GM12874 (cell line): Measurements from ENCODE around the gene FIBP.

Source experiments
- TF ChIP-seq, protein P1 (sequence below): IDR thresholded peaks from 2 replicates; pipeline ENCODE4 v1.5.1; 2011; ENCODE audit warnings: low read depth, mild to moderate bottlenecking, control low read depth, low read length, moderate library complexity; ENCODE audit not compliant: insufficient read depth

FIBP gene

DNA sequence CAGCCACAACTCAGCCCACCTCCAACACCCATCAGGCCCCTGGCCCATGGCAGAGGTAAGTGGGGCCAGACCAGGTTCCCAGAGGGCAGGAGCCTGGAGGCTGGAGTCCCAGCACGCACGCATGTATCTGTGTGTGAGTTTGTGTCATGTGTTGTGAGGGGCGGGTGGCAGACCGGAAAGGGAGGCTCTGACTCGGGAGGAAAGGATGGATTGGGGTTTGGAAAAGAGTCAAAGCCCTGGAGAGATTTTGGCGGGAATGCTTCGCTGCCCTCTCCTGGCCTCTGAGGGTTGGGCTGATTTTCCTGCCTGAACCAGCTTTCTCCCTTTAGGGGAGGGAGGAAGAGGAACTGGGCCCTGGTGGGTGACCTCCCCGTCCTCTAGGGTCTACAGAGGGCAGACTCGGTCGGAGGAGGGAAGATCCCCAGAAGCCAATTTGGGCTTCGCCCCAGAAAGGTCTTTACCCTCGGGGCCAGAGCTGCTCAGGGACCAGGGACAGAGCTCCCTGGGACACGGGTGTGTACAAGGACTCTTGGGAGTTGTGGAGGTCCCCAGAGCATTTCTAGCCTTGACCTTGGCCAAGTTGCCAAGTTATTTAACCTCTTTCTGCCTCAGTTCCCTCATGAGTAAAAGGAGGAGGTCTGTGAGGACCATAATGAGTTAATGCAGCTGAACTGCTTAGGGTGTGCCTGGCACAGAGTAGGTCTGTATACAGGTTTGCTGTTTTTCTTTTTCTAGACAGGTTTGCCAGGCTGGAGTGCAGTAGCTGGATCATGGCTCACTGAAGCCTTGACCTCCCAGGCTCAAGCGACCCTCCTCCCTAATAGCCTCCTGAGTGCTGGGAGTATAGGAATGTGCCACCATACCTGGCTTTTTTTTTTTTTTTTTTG, 23.7 kb upstream of the FIBP start:
- TF ChIP-seq, protein P1, sequence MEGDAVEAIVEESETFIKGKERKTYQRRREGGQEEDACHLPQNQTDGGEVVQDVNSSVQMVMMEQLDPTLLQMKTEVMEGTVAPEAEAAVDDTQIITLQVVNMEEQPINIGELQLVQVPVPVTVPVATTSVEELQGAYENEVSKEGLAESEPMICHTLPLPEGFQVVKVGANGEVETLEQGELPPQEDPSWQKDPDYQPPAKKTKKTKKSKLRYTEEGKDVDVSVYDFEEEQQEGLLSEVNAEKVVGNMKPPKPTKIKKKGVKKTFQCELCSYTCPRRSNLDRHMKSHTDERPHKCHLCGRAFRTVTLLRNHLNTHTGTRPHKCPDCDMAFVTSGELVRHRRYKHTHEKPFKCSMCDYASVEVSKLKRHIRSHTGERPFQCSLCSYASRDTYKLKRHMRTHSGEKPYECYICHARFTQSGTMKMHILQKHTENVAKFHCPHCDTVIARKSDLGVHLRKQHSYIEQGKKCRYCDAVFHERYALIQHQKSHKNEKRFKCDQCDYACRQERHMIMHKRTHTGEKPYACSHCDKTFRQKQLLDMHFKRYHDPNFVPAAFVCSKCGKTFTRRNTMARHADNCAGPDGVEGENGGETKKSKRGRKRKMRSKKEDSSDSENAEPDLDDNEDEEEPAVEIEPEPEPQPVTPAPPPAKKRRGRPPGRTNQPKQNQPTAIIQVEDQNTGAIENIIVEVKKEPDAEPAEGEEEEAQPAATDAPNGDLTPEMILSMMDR: no peak

DNA sequence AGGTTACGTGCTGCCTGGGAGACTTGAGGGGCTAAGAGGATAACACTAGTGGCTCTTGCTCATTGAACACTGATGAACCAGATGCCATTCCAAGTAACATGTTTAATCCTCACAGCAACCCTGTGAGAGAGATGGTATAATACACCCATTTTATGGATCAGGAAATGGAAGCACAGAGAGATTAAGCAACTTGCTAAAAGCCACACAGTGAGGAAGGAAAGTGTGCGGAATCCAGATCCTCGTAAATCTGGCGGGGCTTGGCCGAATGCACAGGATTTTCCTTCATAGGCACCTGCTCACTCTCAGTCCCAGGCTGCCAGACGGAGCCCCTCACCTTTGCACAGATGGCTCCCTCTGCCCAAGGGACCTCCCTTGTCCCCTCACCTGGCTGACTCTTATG, 19.6 kb upstream of the FIBP start:
- TF ChIP-seq, protein P1: no peak

DNA sequence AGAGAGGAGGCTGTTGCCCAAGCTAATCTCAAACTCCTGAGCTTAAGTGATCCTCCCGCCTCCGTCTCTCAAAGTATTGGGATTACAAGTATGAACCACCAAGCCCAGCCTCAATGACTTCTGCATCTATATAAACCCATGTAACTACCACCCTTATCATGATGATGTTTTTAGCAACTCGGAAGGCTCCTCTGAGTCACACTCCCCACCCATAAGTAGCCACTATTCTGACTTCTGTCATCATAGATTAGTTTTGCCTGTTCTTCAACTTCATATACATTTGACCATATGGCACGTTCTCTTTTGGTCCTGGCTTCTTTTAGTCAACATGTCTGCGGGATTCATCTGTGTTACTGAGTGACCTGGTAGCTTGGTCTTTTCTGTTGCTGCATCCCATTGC, 18.3 kb upstream of the FIBP start:
- TF ChIP-seq, protein P1: no peak

DNA sequence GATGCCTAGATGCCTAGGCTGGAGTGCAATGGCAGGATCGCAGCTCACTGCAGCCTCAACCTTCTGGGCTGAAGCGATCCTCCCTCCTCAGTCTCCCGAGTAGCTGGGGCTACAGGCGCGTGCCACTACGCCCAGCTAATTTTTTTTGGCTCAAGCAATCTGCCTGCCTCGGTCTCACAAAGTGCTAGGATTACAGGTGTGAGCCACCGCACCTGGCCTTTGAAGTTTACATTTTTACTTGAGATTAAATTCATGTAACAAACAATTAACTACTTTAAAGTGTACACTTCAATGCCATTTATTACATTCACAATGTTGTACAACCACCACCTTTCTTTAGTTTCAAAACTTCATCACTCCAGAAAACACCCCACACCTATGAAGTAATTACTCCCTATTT, 15.4 kb upstream of the FIBP start:
- TF ChIP-seq, protein P1: no peak

DNA sequence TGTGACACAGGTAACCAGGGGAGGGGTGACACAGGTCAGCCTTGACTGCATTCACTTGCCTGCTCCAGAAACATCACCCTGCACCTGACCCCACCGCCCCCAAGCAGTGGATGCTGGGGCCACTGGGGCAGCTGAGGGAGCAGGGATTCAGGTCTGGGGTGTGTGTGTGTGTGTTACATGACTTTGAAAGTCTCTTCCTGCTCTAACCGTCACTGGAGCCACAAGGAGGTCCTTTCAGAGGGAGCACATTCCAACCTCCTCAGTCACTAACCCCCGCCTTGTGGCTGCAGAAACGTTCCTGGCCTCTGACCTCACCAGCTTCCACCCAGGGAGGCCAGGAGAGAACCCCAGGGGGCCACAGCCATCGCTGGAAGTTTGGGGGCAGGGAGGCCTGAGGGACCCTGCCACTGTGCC, 14.8 kb upstream of the FIBP start:
- TF ChIP-seq, protein P1: no peak

DNA sequence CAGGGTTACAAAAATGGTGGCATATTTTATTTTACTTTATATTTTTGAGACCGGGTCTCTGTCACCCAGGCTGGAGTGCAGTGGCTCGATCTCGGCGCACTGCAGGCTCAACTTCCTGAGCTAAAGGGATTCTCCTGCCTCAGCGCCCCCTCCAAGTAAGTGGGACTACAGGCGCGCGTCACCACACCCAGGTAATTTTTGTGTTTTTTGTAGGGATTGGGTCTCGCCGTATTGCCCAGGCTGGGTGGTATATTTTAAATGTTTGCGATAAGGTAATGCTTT, 12.6 kb upstream of the FIBP start:
- TF ChIP-seq, protein P1: no peak

DNA sequence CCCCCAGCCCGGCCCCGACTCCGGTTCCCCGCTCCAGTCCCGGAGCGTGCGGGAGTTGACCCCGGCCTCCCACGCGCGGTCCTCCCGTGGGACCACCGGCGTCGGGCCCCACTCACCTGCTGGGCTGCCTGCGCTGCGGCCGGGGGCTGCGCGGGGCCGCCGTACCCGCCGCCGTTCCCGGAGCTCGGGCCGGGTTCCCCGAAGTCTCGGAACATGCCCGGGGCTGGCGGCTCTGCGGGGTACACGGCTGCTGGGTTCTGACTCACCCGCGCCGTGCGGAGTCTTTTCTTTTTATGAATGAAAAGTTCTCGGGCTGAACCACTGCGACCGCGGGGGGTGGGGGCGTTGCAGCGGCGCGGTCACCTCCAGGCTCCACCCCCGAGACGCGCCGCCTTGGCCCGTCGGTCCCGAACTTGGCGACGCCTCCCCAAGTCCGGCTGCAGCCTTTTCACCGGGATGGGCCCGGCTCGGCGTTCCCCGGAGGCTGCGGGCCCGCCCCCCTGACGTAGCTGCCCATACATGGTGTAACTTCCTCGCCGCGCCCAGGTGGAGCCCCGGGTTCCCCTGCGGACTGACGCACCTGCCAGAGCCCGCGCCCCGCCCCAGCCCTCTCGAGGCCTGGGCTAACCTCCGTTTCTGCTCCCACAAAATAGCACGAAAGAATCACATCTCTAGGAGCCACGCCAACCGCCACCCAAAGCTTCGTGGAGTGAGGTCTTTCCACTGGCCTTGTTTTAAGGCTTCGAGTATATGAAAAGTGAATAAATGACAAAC, 12.0 kb upstream of the FIBP start, which contains the start of gene FOSL1:
Gene FOSL1, minus strand, starts transcription at position 264 of the 774 bp plus-strand sequence. Its CDS starts 49 bp downstream, at position 215.
- TF ChIP-seq, protein P1: no peak
